Epithelial cell of prostate (primary cell): ENCODE measurements around the gene TP53BP1.
"Not testable (repeated sequence)": the region's sequence is repeated elsewhere in the genome, so short reads cannot be mapped to it uniquely, and the experiment has no call there.

Experiments used
- DNase-seq: peaks from one replicate; pipeline ENCODE4 v3.0.0-alpha.2; 2011; ENCODE audit warnings: low read depth, low spot score
- H3K27ac ChIP-seq: fragments of 450-650 bp; 2 replicates; pipeline ENCODE4 v1.5.1; 2017; ENCODE audit warnings: mild to moderate bottlenecking

Gene TP53BP1, protein sequence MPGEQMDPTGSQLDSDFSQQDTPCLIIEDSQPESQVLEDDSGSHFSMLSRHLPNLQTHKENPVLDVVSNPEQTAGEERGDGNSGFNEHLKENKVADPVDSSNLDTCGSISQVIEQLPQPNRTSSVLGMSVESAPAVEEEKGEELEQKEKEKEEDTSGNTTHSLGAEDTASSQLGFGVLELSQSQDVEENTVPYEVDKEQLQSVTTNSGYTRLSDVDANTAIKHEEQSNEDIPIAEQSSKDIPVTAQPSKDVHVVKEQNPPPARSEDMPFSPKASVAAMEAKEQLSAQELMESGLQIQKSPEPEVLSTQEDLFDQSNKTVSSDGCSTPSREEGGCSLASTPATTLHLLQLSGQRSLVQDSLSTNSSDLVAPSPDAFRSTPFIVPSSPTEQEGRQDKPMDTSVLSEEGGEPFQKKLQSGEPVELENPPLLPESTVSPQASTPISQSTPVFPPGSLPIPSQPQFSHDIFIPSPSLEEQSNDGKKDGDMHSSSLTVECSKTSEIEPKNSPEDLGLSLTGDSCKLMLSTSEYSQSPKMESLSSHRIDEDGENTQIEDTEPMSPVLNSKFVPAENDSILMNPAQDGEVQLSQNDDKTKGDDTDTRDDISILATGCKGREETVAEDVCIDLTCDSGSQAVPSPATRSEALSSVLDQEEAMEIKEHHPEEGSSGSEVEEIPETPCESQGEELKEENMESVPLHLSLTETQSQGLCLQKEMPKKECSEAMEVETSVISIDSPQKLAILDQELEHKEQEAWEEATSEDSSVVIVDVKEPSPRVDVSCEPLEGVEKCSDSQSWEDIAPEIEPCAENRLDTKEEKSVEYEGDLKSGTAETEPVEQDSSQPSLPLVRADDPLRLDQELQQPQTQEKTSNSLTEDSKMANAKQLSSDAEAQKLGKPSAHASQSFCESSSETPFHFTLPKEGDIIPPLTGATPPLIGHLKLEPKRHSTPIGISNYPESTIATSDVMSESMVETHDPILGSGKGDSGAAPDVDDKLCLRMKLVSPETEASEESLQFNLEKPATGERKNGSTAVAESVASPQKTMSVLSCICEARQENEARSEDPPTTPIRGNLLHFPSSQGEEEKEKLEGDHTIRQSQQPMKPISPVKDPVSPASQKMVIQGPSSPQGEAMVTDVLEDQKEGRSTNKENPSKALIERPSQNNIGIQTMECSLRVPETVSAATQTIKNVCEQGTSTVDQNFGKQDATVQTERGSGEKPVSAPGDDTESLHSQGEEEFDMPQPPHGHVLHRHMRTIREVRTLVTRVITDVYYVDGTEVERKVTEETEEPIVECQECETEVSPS (N-terminal part only)

DNA sequence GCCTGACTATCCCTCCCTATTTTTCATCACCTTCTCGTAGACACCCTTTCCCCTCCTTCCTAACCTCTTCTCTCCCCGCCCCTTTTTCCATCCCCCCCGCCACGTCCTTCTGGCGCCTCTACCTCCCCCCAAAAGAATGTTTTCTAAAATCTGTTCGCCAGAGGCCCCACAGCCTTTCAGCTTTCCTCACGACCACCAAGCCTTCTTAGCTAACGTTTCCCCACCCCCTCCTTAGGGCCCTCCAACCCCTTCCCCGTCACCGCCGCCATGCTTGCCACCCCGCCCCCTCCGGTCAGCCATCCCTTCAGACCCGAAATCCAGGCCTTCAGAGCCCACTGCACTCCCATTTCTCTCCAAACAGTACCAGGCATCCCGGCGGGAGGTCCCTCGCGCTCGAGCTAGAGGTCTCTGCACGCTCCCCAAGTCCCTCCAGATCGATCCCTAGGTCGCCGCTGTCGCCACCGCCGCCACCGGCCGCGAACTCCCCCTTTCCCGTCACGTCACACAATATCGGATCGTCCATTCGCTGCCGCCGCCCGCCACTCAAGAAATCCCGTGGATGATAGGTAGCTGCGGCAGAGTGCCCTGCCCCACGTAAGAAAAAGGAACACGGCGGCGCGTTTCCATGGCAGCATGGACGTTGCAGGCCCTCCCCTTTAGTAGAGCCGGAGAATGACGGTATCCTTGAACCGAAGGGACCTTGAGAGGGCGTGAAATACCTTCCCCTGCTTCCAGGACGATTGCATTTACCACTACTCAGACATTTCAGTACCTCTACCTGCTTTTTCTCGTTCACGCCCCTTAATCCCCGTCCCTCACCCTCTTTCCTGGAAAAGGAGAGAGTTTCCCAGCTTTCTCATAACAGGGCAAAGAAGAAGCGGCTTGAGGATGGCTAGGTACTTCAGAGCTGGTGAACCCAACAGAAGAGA lies at the start of gene TP53BP1:
Gene TP53BP1, minus strand, starts transcription at position 484 of the 929 bp plus-strand sequence. Its CDS starts 113 bp downstream, at position 371.
- peak within 1 kb of the TSS; percentile 11 for H3K27ac ChIP-seq
- peak; percentile 52 for DNase-seq

DNA sequence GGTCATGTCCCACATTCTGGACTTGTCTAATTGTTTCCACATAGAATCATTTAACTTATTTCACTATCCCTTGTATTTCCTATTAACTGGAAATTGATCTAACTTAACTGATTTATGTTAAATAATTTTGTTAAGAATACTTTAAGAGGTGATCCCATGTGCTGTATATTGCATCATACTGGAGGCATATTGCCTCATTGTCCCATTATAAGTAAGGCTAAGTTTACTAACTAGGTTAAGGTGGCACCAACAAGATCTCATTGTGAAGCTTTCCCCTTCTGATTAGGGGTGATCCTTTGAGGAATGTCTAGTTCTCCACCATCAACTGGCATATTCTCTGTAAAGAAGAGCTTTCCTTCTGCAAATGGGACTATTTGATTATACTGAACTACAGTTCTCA lies 48.8 kb upstream of the TP53BP1 start:
- DNase-seq, result no peak
- H3K27ac ChIP-seq, result no peak overlapping the region

DNA sequence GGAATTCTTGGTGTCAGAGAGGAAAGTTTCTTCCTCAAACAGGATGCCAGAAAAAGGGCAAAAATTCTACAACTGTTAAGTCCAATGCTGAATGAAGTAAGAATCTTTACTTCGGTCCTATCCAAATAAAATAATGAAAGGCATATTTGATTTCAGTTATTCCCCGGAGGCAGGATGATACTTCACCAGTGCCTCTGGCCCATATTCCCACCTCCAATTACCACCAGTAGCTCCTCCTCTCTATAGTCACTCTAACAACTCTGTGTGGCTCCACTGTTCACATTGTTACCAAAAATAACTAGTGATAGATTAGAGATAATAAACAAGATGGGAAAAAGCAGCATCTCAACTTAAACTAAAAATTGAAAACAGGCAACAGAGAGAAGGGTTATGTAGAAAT lies 45.1 kb upstream of the TP53BP1 start:
- no peak overlapping the region for H3K27ac ChIP-seq
- DNase-seq, result no peak

- H3K27ac ChIP-seq, result no peak overlapping the region
- DNase-seq, result no peak
Observed at GRCh38 chr15:43534897-43535296, 41.9 kb upstream of the TP53BP1 start.

DNA sequence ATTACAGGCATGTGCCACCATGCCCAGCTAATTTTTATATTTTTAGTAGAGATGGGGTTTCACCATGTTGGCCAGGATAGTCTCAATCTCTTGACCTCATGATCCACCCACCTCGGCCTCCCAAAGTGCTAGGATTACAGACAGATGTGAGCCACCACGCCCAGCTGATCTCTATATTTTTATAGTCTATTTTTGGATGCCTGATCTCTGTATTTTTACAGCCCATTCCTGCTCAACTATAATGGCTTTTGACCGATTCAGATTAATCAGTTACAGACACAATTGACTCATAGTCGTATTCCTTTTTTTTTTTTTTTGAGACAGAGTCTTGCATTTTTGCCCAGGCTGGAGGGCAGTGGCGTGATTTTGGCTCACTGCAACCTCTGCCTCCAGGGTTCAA lies 39.9 kb upstream of the TP53BP1 start:
- not testable (repeated sequence) for DNase-seq, H3K27ac ChIP-seq

DNA sequence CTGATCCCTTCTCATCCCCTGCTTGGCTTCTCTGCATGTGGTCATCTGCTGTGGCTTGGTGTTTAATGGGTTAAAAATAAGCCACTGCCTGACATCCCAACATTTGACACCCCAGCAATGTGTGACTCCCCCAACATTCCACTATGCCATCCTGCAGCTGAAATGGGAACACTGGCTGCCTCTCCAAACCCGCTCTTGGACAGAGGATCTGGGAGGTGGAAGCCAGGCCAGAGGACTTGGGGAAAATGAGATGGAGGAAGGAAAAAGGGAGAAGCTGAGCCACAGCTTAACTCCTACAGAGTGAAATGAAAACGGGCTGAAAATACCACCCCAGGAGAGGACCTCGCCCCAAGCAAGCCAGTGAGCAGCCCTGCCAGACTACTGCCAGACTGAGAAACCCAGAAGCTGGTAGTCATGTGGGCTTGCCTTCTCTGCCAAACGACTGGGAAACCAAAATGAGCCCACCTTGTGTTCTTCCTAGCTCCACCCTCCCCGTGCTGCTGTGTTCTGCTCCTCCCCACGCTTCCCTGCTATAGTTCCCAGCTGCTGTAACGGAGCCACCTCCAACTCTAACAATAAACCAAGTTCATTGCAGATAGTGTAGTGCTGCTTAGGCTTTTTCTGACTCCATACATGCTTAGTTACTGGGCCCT lies 38.2 kb upstream of the TP53BP1 start:
- no peak overlapping the region for H3K27ac ChIP-seq

GRCh38 chr15:43529587-43530345 lies 36.8 kb upstream of the TP53BP1 start:
- no peak overlapping the region for H3K27ac ChIP-seq
- no peak for DNase-seq

More for the DNA sequence above, 38.2 kb upstream of the TP53BP1 start:
- DNase-seq, result no peak

GRCh38 chr15:43529141-43529540 lies 36.2 kb upstream of the TP53BP1 start:
- no peak for DNase-seq
- no peak overlapping the region for H3K27ac ChIP-seq

DNA sequence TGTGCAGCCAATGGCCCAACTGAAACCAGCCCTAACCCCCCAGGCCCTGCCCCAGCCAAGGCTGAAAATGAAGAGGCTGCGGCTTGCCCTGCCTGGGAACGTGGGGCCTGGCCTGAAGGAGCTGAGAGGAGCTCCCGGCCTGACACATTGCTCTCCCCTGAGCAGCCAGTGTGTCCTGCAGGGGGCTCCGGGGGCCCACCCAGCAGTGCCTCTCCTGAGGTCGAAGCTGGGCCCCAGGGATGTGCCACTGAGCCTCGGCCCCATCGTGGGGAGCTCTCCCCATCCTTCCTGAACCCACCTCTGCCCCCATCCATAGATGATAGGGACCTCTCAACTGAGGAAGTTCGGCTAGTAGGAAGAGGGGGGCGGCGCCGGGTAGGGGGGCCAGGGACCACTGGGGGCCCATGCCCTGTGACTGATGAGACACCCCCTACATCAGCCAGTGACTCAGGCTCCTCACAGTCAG lies 35.6 kb upstream of the TP53BP1 start:
- DNase-seq, result no peak
- no peak overlapping the region for H3K27ac ChIP-seq

- H3K27ac ChIP-seq, result no peak overlapping the region
- no peak for DNase-seq
Observed at GRCh38 chr15:43527802-43528541, 35.0 kb upstream of the TP53BP1 start.

DNA sequence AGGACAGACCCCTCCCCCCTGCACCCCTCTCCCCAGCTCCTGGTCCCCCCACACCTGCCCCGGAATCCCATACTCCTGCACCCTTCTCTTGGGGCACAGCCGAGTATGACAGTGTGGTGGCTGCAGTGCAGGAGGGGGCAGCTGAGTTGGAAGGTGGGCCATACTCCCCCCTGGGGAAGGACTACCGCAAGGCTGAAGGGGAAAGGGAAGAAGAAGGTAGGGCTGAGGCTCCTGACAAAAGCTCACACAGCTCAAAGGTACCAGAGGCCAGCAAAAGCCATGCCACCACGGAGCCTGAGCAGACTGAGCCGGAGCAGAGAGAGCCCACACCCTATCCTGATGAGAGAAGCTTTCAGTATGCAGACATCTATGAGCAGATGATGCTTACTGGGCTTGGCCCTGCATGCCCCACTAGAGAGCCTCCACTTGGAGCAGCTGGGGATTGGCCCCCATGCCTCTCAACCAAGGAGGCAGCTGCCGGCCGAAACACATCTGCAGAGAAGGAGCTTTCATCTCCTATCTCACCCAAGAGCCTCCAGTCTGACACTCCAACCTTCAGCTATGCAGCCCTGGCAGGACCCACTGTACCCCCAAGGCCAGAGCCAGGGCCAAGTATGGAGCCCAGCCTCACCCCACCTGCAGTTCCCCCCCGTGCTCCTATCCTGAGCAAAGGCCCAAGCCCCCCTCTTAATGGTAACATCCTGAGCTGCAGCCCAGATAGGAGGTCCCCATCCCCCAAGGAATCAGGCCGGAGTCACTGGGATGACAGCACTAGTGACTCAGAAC lies 34.3 kb upstream of the TP53BP1 start:
- DNase-seq, result no peak

GRCh38 chr15:43526261-43526930 lies 33.4 kb upstream of the TP53BP1 start:
- no peak for DNase-seq
- H3K27ac ChIP-seq, result no peak overlapping the region

More for the DNA sequence above, 34.3 kb upstream of the TP53BP1 start:
- no peak overlapping the region for H3K27ac ChIP-seq

- H3K27ac ChIP-seq, result no peak overlapping the region
- DNase-seq, result no peak
Observed at GRCh38 chr15:43525131-43525530, 32.2 kb upstream of the TP53BP1 start.

DNA sequence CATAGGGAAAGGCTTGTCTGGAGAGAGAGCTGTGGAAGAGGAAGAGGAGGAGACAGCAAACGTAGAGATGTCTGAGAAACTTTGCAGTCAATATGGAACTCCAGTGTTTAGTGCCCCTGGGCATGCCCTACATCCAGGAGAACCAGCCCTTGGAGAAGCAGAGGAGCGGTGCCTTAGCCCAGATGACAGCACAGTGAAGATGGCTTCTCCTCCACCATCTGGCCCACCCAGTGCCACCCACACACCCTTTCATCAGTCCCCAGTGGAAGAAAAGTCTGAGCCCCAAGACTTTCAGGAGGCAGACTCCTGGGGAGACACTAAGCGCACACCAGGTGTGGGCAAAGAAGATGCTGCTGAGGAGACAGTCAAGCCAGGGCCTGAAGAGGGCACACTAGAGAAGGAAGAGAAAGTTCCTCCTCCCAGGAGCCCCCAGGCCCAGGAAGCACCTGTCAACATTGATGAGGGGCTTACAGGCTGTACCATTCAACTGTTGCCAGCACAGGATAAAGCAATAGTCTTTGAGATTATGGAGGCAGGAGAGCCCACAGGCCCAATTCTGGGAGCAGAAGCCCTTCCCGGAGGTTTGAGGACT lies 31.4 kb upstream of the TP53BP1 start:
- H3K27ac ChIP-seq, result no peak overlapping the region
- no peak for DNase-seq

GRCh38 chr15:43523646-43524045 lies 30.7 kb upstream of the TP53BP1 start:
- no peak for DNase-seq
- no peak overlapping the region for H3K27ac ChIP-seq

DNA sequence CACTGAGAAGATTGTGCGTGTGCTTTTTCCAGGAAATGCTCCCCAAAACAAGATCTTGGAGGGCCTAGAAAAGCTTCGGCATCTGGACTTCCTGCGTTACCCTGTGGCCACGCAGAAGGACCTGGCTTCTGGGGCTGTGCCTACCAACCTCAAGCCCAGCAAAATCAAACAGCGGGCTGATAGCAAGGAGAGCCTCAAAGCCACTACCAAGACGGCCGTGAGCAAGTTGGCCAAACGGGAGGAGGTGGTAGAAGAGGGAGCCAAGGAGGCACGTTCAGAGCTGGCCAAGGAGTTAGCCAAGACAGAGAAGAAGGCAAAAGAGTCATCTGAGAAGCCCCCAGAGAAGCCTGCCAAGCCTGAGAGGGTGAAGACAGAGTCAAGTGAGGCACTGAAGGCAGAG lies 29.3 kb upstream of the TP53BP1 start:
- no peak for DNase-seq
- H3K27ac ChIP-seq, result no peak overlapping the region
